CD4-positive, CD25-positive, alpha-beta regulatory T cell (primary cell): Measurements from ENCODE around the gene ALG1L2. TPM values are rescaled to one million over a fixed set of nuclear protein-coding genes. Genes with fewer than 3 reads are reported as not detected.
"Not testable (repeated sequence)": the region's sequence is repeated elsewhere in the genome, so short reads cannot be mapped to it uniquely, and the experiment has no call there.

Experiments
- ATAC-seq, 2 donors: fragments of 150-1000 bp; cut with Tn5 transposase; one replicate each; pipeline ENCODE4 v1.10.0; 2021; ENCODE audit warnings: low read depth in 2 of 2, moderate number of reproducible peaks in 2 of 2, moderate library complexity in 1 of 2
- DNase-seq, 3 donors: peaks; one replicate each; pipeline versions ENCODE4 v3.0.0 to v3.0.0-alpha.2; 2012 to 2022; ENCODE audit warnings: mixed read lengths in 1 of 3
- H3K27ac ChIP-seq: one replicate; pipeline ENCODE4 v1.7.0; 2013; ENCODE audit warnings: mild to moderate bottlenecking, low read length; ENCODE audit not compliant: insufficient read depth, poor library complexity, severe bottlenecking
- H3K27me3 ChIP-seq: one replicate; pipeline ENCODE4 v1.7.0; 2013; ENCODE audit warnings: low read length; ENCODE audit not compliant: control insufficient read depth, insufficient read depth
- H3K36me3 ChIP-seq: one replicate; pipeline ENCODE4 v1.7.0; 2013; ENCODE audit warnings: mild to moderate bottlenecking, low read length, moderate library complexity; ENCODE audit not compliant: control insufficient read depth, insufficient read depth
- H3K4me1 ChIP-seq: 2 replicates; pipeline ENCODE4 v1.7.0; 2013; ENCODE audit warnings: mild to moderate bottlenecking, low read length; ENCODE audit not compliant: insufficient read depth, control insufficient read depth, poor library complexity, severe bottlenecking
- H3K4me3 ChIP-seq: one replicate; pipeline ENCODE4 v1.7.0; 2013; ENCODE audit warnings: low read depth, mild to moderate bottlenecking, low read length, moderate library complexity
- H3K9me3 ChIP-seq, 2 experiments: 1 replicate in 1 of 2; 2 replicates in 1 of 2; pipeline ENCODE4 v1.7.0; 2013; ENCODE audit warnings: low read length in 2 of 2, mild to moderate bottlenecking in 1 of 2, moderate library complexity in 1 of 2; ENCODE audit not compliant: control insufficient read depth in 2 of 2
- H3K27ac Mint-ChIP-seq, 3 donors: one replicate each; pipeline ENCODE4 v1.8.0; 2020 to 2022; ENCODE audit warnings: mild to moderate bottlenecking in 3 of 3, mixed read lengths in 3 of 3, moderate library complexity in 2 of 3
- H3K27me3 Mint-ChIP-seq: one replicate; pipeline ENCODE4 v1.8.0; 2022; ENCODE audit warnings: mild to moderate bottlenecking, mixed read lengths
- H3K36me3 Mint-ChIP-seq: one replicate; pipeline ENCODE4 v1.8.0; 2020; ENCODE audit warnings: mixed read lengths
- H3K4me1 Mint-ChIP-seq, 4 donors: one replicate each; pipeline ENCODE4 v1.8.0; 2020 to 2022; ENCODE audit warnings: mixed read lengths in 4 of 4, mild to moderate bottlenecking in 1 of 4
- H3K4me3 Mint-ChIP-seq, 4 donors: one replicate each; pipeline ENCODE4 v1.8.0; 2020 to 2022; ENCODE audit warnings: mild to moderate bottlenecking in 4 of 4, mixed read lengths in 4 of 4, moderate library complexity in 3 of 4
- H3K9me3 Mint-ChIP-seq, 7 donors: one replicate each; pipeline ENCODE4 v1.8.0; 2020 to 2022; ENCODE audit warnings: mixed read lengths in 7 of 7, mild to moderate bottlenecking in 3 of 7, moderate library complexity in 2 of 7
- polyA plus RNA-seq, 4 donors: library from polyadenylated mRNA; unstranded; fragments of 300-500 nt; fragmentation: Illumina TruSeq; gene quantifications; one replicate each; pipeline ENCODE4 v1.2.3, GENCODE V29; 2021
- total RNA-seq: library from RNA; stranded (reverse); gene quantifications from one replicate; pipeline ENCODE4 v1.2.3, GENCODE V29; 2022

ALG1L2 gene
- total and polyA plus RNA-seq, 5 donors from 2014 or later: 0.30 to 1.4 TPM; not detected in 3

DNA sequence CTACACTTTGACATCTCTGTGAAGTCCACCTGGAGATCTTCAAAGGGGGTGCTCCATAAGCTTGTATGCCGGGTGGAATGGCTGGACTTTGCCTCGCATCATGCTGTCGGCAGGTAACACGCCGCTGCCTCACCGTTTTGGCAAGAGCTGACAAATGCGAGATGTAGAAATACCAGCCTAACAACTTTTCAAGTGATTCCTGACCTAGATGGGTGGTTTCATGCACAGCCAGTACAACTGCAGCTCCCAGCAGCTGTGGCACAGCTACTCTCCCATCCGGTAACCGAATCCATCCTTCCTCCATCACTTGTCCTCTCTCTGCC lies 62.7 kb downstream of the ALG1L2 start:
- H3K36me3 Mint-ChIP-seq, H3K27ac Mint-ChIP-seq, H3K27me3 Mint-ChIP-seq, H3K4me1 ChIP-seq, H3K27me3 ChIP-seq, H3K9me3 Mint-ChIP-seq, H3K4me1 Mint-ChIP-seq, H3K4me3 ChIP-seq, DNase-seq, H3K9me3 ChIP-seq, H3K36me3 ChIP-seq, H3K4me3 Mint-ChIP-seq, ATAC-seq, H3K27ac ChIP-seq: not testable (repeated sequence)

- not testable (repeated sequence) for H3K4me3 ChIP-seq, H3K4me1 ChIP-seq, H3K27ac Mint-ChIP-seq, H3K27me3 Mint-ChIP-seq, H3K9me3 Mint-ChIP-seq, H3K27me3 ChIP-seq, DNase-seq, H3K36me3 Mint-ChIP-seq, H3K4me3 Mint-ChIP-seq, H3K36me3 ChIP-seq, H3K4me1 Mint-ChIP-seq, H3K27ac ChIP-seq, ATAC-seq, H3K9me3 ChIP-seq
These were observed 63.8 kb downstream of the ALG1L2 start for GRCh38 chr3:130145456-130145855.

GRCh38 chr3:130146465-130146864 lies 64.8 kb downstream of the ALG1L2 start:
- H3K36me3 ChIP-seq, H3K9me3 Mint-ChIP-seq, H3K36me3 Mint-ChIP-seq, H3K4me3 ChIP-seq, H3K4me1 Mint-ChIP-seq, ATAC-seq, H3K27ac ChIP-seq, H3K9me3 ChIP-seq, H3K27ac Mint-ChIP-seq, H3K27me3 ChIP-seq, H3K4me1 ChIP-seq, H3K27me3 Mint-ChIP-seq, DNase-seq, H3K4me3 Mint-ChIP-seq: not testable (repeated sequence)

Other genes with a start within 250 kb of the ALG1L2 start
- 29.2 TPM for gene TMCC1, start 188.1 kb upstream of the ALG1L2 start, total RNA-seq
- 1 to 10 TPM; 5.2 to 7.1 (median 6.0) TPM for gene TMCC1, start 188.1 kb upstream of the ALG1L2 start, polyA plus RNA-seq
- not detected for gene TRH, start 107.1 kb upstream of the ALG1L2 start, total RNA-seq
- not detected for gene TRH, start 107.1 kb upstream of the ALG1L2 start, polyA plus RNA-seq